Esophagus muscularis mucosa (tissue), 3 donors: ENCODE results near the gene PTER.

Source experiments
- POLR2A ChIP-seq: fragments of 450-650 bp; IDR thresholded peaks from one replicate; pipeline ENCODE4 v1.6.1; 2017; ENCODE audit warnings: antibody characterized with exemption, moderate library complexity, mild to moderate bottlenecking, low read depth
- POLR2AphosphoS5 ChIP-seq, 2 donors: sonication (generic); formaldehyde crosslinking; IDR thresholded peaks; one replicate each; pipeline ENCODE4 v1.6.1; 2017; ENCODE audit warnings: antibody characterized with exemption in 2 of 2
- TF ChIP-seq, protein P1 (sequence below), 3 experiments: fragments of 200-600 bp in 2 of 3; fragments of 450-650 bp in 1 of 3; sonication (generic) in 2 of 3; IDR thresholded peaks; one replicate each; pipeline ENCODE4 v1.5.1; 2017 to 2019; ENCODE audit warnings: antibody characterized with exemption in 3 of 3, mild to moderate bottlenecking in 2 of 3, moderate library complexity in 1 of 3

DNA sequence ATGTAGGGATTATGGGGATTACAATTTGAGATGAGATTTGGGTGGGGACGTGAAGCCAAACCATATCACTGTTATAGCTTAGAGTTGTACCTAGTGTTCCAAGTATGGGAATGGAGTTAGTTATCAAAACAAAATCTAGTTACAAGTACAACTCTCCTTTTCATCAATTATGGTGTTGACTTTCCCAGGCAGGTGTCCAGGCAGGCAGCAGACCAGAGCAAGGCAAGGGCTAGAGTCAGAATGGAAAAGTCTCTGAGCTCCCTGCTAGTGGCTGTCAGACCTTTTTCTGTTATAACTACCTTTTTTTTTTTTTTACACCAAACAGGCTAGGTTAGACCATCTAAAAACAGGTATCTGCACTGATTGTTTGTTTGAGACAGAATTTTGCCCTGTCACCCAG is 29.2 kb downstream of the PTER start:
- TF ChIP-seq POLR2A (no peak), POLR2AphosphoS5 (IDR thresholded peaks at IDR 0.05) (no peak)
- TF ChIP-seq, protein P1, sequence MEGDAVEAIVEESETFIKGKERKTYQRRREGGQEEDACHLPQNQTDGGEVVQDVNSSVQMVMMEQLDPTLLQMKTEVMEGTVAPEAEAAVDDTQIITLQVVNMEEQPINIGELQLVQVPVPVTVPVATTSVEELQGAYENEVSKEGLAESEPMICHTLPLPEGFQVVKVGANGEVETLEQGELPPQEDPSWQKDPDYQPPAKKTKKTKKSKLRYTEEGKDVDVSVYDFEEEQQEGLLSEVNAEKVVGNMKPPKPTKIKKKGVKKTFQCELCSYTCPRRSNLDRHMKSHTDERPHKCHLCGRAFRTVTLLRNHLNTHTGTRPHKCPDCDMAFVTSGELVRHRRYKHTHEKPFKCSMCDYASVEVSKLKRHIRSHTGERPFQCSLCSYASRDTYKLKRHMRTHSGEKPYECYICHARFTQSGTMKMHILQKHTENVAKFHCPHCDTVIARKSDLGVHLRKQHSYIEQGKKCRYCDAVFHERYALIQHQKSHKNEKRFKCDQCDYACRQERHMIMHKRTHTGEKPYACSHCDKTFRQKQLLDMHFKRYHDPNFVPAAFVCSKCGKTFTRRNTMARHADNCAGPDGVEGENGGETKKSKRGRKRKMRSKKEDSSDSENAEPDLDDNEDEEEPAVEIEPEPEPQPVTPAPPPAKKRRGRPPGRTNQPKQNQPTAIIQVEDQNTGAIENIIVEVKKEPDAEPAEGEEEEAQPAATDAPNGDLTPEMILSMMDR (IDR thresholded peaks at IDR 0.05) = no peak
